H1 (cell line): ENCODE data around the gene CST8.

ENCODE experiments used
- CBX8 ChIP-seq: fragments of 300-800, 300-1000 bp; sonication (generic); IDR thresholded peaks from 2 replicates; pipeline ENCODE4 v1.7.1; 2016; ENCODE audit warnings: low read depth, low read length, borderline replicate concordance
- CREB1 ChIP-seq: IDR thresholded peaks from 2 replicates; pipeline ENCODE4 v1.6.1; 2012; ENCODE audit warnings: inconsistent platforms
- CTCF ChIP-seq, 3 experiments: IDR thresholded peaks; 1 replicate in 2 of 3; 2 replicates in 1 of 3; pipeline versions ENCODE4 v1.5.1 to v1.6.1; 2011; ENCODE audit warnings: low read length in 3 of 3, mild to moderate bottlenecking in 3 of 3, inconsistent platforms in 2 of 3, low read depth in 1 of 3, moderate library complexity in 1 of 3; ENCODE audit not compliant: insufficient read depth in 1 of 3; ENCODE audit errors: control extremely low read depth in 1 of 3
- EZH2 ChIP-seq: fragments of 200-600 bp; sonication (generic); IDR thresholded peaks from 2 replicates; pipeline ENCODE4 v1.7.1; 2012; ENCODE audit warnings: low read depth, mild to moderate bottlenecking, moderate library complexity, low read length, inconsistent platforms; ENCODE audit not compliant: severe bottlenecking
- POLR2A ChIP-seq, 2 experiments: IDR thresholded peaks; 1 replicate in 1 of 2; 2 replicates in 1 of 2; pipeline ENCODE4 v1.6.1; 2011; ENCODE audit warnings: low read depth in 2 of 2, low read length in 2 of 2, mild to moderate bottlenecking in 2 of 2; ENCODE audit errors: control extremely low read depth in 1 of 2
- TEAD4 ChIP-seq: IDR thresholded peaks from 2 replicates; pipeline ENCODE4 v1.6.1; 2012; ENCODE audit warnings: low read depth, low read length, inconsistent platforms, mixed read lengths

GRCh38 chr20:23492292-23492691, 1.4 kb downstream of the CST8 start:
- TF ChIP-seq CTCF (IDR thresholded peaks at IDR 0.05; ENCODE audit: control extremely low read depth in 1 of 3, insufficient read depth in 1 of 3, low read depth in 1 of 3, low read length in 3 of 3) (no peak), CBX8 (no peak), TEAD4 (no peak), POLR2A (IDR thresholded peaks at IDR 0.05; ENCODE audit: control extremely low read depth in 1 of 2, low read depth in 2 of 2, low read length in 2 of 2) (no peak), CREB1 (no peak), EZH2 (no peak)
